Activated CD4-positive, alpha-beta T cell treated with anti-CD3 and anti-CD28 coated beads, Interleukin-2, amount 50 U/mL, for 16 hours (primary cell): ENCODE data around the gene THSD4.

Experiments used
- DNase-seq: peaks from one replicate; pipeline ENCODE4 v3.0.0-alpha.2; 2020

Gene THSD4

DNA sequence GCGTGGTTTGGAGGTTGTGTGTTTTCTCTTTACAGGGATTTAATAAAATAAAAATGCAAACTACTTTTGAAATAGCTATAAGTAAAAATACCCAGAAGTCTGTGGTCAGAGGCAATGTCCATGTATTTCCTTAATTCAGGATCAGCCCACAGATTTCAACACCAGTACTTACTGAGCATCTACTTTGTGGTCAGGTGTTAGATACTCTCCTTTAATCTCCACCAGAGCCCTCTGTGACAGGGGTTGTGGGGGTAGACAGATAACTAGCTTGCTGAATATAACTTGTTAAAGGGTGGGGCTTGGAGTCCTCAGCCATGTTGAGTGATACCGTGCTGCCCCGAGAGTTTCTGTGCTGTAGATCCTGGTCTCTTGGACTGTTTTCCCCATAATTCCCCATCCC, 451.0 kb downstream of the THSD4 start:
- DNase-seq: no peak

DNA sequence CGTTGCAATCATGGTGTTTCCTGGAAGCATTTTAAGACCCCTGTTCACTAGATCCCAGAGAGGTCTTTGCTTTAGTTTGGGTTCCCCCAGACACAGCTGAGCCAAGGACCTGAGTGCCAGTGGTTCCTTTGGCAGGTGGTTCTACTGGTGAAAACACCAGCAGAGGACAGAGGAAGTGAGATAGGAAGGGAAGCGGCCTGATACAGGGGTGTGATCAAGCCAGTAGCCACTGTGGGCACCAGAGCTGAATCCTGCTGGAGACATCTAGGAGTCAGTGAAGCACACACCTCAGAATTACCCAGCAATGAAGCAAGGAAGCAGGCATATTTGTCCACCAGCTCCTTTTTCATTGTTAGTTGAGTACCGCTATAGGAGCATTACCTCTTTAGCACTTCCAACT, 451.9 kb downstream of the THSD4 start:
- DNase-seq: no peak

DNA sequence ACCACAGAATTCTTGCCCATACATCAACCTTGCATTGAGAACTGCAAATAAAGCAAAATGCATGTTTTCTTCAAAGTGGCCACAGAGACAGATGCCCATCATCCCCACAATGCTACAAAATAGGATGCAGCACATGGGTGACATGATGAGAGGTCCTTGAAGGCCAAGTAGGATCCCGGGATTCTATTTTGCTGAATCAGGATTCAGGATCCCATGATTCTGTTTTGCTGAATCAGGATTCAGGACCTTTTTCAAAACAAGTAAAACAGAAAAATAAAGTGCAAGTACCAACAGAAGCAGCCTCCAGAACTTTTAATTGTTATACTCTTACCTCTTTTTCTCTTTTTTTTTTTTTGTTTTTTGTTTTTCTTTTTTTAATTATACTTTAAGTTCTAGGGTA, 453.0 kb downstream of the THSD4 start:
- no peak for DNase-seq

DNA sequence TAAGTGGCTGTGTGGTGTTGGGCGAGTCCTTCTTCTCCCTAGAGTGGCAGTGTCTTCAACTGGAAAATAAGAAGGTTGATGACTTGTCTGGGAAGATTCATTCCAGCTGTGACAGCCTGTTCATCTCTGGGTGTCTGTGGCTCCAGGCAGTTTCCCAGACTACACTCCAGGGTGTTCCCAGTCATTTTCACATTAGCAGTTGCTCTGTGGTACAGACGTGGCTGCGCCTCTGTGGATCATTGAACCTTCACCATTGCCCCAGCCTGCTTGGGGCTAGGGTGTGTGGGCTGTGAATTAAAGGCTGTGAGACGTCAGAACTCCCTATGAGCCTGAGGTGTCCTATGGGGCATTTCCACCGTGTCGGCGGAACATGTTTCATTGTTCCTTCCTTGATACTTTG, 455.5 kb downstream of the THSD4 start:
- DNase-seq: no peak

DNA sequence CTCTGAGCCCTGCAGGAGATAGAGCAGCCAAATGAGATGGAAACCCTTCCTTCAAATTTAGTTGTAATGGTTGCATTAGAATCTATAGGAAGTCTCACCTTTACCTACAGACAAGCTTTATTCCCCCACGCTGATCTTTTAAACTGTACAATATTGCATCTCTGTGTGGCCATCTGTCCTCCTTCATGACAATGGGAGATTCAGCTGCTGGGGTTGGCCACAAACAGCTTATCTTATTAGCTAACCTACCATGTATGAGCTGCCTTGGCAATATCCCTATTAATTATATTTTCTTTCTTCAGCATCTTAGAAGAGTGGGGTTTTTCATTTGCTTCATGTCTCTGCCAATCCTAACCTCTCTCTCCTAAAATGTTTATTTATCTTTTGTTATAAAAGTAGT, 456.4 kb downstream of the THSD4 start:
- DNase-seq: no peak

DNA sequence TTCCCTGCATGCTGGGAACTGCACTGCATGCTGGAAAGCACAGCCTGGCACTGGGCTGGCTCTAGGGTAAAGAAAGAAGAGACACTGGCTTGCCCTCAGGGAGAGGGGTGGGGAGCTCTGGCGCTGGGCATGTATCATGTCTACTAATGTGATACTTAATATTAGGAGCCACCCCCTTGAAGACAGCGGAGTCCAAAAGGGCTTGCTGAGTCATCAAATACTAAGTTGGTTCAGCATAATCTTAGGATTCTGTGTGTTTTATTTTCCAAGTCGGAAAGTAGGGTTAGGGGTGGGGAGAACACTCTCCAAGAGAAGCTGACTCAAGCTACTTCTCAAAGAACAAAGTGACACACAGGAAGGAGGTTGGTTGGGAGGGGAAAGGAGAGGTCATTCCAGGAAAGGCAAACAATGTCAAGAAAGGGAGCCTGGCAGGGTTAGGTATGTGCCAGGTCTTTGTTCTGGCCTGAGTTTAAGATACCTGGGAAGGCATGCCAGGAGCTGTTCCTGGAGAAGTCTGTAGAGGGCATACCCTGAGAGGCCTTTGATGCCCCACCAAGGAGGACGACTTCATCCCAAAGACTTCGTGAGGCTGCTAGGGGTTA, 457.3 kb downstream of the THSD4 start:
- DNase-seq: no peak

DNA sequence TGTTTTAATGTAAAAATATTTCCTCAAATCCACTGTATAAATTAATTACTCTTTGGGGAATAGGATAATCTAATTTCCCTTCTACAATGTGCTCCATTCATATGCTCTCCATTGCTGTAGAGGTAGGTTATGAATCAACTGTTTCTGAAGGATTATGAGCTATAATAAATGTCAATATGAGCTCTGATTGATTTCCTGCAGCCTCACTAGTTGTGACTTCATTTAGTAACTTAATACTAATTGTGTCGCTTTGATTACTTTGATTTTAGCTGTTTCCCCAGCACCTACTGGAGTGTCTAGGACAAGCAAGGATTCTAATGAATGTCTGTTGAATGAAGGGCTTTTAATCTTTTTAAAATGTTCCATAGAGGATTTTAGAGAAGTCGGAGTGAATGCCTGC, 458.3 kb downstream of the THSD4 start:
- no peak for DNase-seq

DNA sequence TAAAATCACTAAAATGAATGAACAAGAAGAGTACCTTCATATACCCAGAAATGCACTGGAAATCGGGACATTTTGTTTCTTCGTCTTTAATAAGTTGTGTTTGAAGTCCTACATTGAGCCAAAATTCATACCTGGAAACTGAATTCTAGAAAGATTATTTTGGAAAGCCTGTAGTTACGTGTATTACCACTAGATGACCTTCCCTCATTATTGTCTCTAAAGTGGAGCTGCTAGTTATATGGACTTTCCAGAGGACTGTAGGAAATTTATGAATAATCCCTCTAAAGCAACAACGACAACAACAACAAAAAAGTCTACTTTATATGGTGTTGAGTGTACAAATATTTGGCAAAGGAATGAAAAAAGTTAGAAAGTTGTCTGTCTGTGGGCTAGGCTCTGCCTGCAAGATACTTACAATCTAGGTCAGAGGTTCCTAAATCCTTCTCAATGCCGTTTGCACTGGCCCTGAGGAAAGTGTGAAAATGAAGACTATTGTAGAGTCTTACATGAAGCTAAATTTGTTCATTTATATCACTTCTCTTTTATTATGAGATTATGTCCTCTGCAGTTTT, 460.3 kb downstream of the THSD4 start:
- DNase-seq: no peak

DNA sequence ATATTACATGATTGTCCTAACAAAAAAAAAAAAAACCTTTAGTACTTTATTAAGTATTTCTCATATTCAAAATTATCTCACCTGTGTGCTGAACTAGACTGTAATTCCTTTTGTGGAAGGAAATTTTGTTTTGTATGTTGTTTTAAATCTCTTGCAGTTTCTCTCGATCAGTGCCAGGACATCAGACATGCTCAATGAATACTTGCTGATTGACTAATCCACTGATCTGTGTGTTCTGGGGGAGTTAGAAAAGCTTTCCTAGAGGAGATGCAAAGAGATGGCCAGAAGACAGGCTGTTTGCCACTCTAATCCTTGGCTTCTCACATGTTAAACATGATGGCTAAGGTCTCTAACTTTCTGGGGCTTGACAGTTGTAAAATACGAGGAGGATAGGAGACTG, 461.8 kb downstream of the THSD4 start:
- DNase-seq: no peak

DNA sequence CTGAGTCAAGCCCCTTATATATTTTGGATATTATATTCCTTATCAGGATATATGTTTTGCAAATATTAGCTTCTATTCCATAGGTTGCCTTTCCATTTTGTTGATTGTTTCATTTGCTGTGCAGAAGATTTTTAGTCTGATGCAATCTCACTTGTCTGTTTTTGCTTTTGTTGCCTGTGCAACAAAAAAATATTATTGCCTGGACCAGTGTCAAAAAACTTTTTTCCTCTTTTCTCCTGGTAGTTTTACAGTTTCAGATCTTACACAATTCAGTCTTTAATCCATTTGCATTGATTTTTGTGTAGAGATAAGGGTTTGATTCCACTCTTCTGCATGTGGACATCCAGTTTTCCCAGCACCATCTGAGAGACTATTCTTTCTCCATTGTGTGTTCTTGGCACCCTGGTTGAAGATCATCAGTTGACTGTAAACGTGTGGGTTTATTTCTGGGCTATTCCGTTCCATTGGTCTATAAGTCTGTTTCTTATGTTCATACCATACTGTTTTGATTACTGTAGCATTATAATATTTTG, 466.2 kb downstream of the THSD4 start:
- no peak for DNase-seq

DNA sequence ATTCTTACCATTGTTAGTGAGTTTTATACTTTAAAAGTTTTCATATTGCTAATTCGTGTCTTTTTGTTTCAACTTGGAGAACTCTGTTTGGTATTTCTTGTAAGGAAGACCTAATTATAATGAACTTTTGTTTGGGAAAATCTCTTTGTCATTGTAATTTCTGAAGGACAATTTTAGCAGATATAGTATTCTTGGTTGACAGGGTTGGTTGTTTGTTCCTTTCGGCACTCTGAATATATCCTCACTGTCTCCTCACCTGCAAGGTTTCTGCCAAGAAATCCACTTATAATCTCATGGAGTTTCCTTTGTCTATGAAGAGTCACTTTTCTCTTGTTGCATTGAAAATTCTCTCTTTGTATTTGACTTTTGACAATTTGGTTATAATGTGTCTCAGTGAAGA, 469.9 kb downstream of the THSD4 start:
- no peak for DNase-seq

DNA sequence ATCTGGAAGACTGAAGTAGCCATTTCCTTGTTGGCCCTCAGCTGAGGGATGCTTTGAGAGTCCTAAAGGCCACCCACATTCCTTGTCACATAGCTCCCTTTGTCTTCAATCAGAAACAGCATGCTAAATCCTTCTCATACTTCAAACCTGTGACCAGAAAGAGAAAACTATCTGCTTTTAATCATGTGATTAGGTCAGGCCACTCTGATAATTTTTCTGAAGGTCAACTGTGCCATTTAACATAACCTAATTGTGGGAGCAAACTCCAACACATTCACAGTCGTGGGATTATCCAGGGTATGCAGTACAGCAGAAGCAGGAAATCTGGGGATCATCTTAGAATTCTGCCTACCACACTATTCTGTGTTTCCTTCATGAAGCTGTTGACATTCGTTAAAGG, 471.2 kb downstream of the THSD4 start:
- no peak for DNase-seq

DNA sequence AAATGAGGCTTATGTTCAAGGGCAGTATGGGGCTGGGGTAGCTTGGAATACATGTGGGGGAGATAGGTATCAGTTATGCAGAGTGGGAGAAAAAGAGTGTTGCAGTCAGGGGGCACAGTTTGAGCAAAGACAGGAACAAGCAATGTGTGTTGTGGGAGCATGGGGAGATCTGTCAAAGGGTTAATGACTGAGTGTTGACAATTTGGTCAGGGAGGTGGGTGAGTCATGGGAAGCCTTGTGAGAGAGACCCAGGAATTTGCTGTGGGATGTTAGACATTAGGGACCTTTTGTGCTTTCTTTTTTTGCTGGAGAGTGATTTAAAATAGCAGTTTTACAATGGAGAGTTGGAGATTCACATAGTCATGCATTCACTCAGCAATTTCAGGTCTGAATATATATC, 473.5 kb downstream of the THSD4 start:
- DNase-seq: no peak

DNA sequence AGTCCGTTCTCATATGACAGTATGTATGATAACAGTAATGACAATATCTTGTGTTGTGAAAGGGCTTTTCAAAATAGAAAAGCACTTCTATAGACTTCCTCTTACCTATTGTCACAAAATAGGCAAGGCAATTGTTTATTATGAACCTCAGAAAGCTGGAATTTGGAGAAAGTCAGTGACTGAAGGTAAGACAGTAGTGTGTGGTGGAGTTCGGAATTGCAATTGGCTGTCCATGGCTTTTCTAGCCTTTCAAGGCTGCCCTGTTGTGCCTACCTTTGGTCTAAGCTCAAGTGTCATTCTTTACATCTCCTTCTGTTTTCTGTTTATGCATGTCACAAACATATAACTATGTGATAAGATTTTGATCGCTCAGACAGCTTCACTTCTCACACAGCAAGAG, 475.8 kb downstream of the THSD4 start:
- DNase-seq: no peak

DNA sequence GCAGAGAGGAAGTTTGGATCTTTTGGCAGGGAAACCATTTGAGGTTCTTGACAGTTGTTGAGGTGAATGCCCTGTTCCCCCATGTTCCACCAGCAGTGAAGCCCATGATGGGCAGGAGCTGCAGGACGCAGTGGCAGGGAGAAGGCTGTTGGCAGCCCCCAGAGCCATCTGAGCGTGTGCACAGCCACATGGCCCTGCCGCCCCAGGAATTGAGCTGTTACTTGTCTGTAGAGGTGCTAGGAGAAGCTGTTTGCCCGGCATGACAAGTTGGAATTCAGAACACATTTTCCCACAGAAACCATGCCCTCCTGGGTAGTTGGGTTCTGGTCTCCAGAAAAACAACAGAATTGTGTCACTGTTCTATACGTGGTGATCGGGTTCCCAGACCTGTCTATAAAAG, 476.9 kb downstream of the THSD4 start:
- no peak for DNase-seq

DNA sequence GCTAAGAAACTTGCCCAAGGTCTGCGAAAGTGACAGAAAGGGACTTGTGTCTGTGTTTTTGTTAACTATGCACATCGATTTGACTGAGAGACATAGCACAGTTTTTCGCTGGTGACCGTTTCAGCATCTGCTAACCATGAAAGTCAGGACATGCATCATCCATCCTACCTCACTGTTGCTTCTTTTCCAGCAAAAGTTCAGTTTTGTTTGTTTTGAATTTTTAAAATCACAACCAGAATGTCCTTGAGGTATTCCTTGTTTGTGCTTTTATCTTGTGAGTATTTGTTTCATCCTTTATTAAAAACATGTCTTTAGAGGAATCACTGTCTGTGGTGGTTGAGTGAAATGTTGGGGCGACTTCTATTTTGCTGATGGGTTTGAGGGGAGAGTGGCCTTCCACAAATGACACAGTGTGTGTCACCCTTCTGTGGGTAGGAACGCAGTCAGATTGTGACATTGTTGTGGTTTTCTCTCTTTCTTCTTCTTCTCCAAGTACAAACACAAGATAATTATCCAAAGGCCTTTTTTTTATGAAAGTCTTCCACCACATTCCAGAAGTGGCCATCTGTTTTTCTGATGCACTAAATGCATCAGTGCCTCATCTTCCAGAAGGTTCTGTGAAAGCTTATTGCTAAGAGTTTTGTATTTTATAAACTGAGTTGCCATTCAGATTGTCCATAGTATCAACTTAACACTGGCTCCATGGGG, 480.7 kb downstream of the THSD4 start:
- no peak for DNase-seq

DNA sequence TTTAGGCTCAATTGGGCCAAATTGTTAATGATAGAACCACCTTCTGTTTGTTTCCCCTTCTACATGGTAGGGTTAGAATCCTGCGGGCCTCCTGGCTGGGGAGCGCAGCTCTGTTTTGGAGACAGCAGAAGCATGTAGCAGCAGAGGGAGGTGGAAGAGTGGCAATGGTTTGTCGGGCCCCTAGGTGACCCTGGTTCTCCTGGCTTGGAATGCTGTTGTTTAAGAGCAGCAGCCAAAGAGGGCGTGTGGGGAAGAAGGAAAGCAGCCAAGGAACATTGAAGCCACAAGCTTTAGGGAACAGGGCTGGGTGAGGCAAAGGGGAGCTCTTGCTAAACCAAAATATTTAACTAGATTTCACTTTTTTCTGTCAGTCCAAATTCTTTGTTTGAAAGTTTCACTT, 481.4 kb downstream of the THSD4 start:
- no peak for DNase-seq

DNA sequence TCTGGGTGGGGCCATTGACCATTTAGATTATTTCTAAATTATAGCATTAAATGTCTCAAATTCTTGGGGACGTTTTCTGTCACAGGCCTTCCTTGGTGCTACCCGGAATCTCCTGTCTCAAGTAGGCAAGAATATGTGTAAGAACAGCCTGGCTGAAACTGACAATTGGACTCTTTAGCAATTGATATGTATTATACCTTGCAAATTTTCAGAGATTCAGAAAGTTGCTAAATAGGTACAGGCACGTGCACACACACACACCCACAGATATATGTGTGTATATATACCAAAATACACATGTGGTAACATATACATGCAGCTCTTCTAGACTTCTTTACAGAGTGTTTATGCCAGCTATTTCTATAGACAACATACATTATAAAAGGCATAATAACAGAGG, 481.9 kb downstream of the THSD4 start:
- DNase-seq: no peak

DNA sequence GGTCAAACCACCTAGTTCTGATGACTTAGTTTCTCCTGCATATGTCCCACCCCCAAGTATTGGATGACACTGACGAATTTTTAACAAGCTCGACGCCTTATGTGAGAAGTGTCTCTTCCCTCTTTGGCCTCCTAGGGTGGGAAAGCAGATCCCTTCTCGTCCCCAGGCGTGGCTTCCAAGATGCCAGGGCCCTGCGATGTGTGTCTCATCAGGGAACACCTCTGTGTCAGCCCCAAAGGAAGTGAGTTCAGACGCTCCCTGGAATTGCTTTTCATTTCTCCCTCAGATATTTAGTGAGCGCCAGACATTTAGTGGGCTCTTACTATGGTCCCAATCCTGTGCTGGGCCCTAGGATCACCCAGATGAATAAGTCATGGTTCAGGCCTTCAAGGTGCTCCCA, 482.4 kb downstream of the THSD4 start:
- DNase-seq: no peak

DNA sequence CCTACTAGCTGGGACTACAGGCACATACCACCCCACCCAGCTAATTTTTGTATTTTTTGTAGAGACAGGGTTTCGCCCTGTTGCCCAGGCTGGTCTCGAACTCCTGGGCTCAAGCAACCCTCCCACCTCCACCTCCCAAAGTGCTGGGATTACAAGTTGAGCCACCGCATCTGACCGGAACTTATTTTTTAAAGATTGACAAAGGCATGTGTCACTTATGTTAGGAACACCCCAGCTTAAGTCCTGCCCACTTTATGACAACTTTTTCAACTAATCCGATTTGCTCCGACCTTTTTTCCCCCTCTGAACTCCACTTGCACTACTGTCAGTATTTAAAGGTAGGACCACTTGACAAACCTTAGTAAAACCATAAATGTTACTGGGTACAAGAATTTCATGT, 483.5 kb downstream of the THSD4 start:
- no peak for DNase-seq

DNA sequence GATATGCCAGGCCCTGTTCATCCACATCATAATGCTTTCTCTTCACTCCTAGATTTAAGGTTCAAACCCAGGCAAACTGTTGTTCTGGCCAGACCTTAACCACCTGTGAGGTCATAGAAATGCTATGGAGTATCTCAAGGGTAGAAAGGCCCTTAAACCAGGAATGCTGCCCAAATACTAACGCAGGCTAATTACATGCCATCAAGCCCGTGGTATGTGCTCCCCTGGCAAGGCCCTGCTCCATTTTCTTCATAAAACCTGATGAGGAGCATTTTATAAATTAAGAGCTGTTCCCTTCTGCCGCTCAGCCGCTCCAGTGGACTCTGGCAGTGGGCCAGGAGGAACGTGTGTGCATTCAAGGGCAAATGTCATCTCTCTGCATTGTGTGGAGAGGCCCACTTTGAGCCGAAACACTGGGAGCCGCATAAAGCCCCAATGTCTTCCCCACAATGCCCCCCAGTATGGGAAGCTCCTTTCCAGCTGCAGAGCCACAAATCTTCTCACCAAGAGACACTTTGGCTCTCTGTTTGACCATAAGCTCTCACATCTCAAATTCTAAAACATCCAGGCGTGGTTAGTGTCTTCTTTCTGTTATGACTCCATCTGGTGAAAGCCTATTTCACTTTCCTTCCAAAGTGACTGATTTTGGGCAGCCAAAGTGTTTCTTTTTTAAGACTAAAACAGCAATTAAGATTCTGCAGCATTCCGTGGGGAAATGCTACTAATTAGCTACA, 484.3 kb downstream of the THSD4 start:
- DNase-seq: no peak

DNA sequence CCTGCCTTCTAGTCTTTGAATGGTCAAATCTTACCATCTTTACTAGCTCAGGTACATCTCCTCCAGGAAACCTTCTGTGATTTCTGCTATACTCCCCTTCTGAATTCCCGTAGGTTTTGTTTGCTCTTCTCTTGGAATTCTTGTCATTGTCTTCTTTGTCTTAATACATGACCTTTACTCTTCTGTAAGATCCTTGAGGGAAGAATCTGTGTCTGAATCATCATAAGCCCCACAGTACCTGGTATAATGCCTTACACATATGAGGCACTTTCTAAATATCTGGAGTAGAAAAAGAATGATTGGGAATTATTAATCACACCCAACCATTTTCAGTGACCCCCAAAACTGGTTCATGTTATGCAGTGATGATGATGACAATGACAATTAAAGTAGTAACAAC, 485.0 kb downstream of the THSD4 start:
- DNase-seq: no peak

DNA sequence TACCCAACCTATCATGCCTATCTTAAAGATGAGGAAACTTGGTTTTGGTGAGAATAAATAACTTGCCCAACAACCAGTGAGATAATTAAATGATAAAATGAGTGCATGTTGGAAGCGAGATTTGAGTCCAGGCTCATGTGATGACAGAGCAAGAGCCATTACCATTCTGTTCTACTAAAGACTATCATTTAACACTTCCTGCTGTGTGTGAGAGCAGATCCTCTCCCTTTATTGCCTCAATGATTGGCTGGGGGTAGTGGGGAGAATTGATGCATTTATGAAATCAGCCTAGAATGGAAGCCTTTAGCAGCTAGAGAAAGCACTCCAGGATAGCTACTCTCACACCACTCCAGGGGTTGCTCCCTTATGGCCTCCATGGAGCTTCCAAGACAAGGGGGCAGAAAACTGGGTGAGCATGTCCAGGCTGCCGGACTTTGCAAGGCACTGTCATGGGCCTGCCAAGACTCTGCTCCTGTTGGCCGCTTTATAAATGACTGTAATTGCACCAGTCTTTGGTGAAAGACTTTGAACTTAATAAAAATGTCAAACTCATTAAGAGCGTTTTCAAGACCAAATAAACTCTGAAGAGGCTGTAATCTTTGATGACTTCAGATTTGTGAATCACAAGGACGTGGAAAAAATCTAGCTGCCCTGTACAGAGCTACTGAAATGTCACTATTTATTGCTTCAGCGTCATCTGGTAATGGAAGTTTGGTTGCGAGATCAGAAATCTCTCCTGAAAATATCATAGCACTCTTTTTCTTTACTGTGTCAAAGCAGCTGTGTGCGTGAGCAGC, 486.0 kb downstream of the THSD4 start:
- no peak for DNase-seq
